ENCODE measurements around the gene HSPD1. TPM values are rescaled to one million over a fixed set of nuclear protein-coding genes. Genes with fewer than 3 reads are reported as not detected.
"Not testable (repeated sequence)": the region's sequence is repeated elsewhere in the genome, so short reads cannot be mapped to it uniquely, and the experiment has no call there.

Gene HSPD1
- total and polyA plus RNA-seq, 12 donors, result 83.5 to 176 (median 135) TPM

- H3K27ac ChIP-seq, result peak within 1 kb of the TSS; percentile 83 to 100 (median 98)
- H3K27me3 ChIP-seq, result no peaks in the 10 kb centered on the region
- TF ChIP-seq CTCF (IDR thresholded peaks at IDR 0.05), result peak; percentile 4 to 70 (median 42)
- ATAC-seq (peak; percentile 97 to 99 (median 98)), DNase-seq (peak; percentile 99)
- intact Hi-C loops (cut with DNase I), result loop anchor here in 7 of 10 donors (1.0 to 5.0 kb wide), 4 partner anchors 18 to 46 kb away; partner anchors contain the start of genes SF3B1 (in 7 of the 7) and HSPD1 (in 3 of the 7)
- 0% methylated on average over 70 of the region's 70 CpGs for WGBS, 2 donors
- no peaks in the 10 kb centered on the region for H3K9me3 ChIP-seq
- H3K36me3 ChIP-seq, result no peaks in the 10 kb centered on the region
- H3K4me1 ChIP-seq, result peaks cover 0 to 42% (median 20%) of the 10 kb centered on the region in 9 donors
- H3K4me3 ChIP-seq, result peak within 1 kb of the TSS; percentile 52 to 92 (median 74)
These were observed 46.3 kb downstream of the HSPD1 start, which contains the start of gene COQ10B for GRCh38 chr2:197453123-197453913. Gene COQ10B (plus strand): TSS chr2:197453552. CDS start chr2:197453561, 9 bp downstream.

- peak overlapping the region; percentile 75 to 100 (median 98) for H3K27ac ChIP-seq
- DNase-seq, result no peak
- no peaks in the 10 kb centered on the region for H3K27me3 ChIP-seq
- no peaks in the 10 kb centered on the region for H3K9me3 ChIP-seq
- H3K4me3 ChIP-seq, result peak overlapping the region; percentile 52 to 92 (median 74)
- H3K36me3 ChIP-seq, result no peaks in the 10 kb centered on the region
- TF ChIP-seq CTCF (IDR thresholded peaks at IDR 0.05), result no peak
- ATAC-seq, result peak in 2 of 8 donors; percentile 36 to 44
- WGBS, 2 donors, result 2 to 3% methylated on average over 11 of the region's 11 CpGs
- H3K4me1 ChIP-seq, result peaks cover 0 to 36% (median 20%) of the 10 kb centered on the region in 9 donors
- intact Hi-C loops (cut with DNase I), result loop anchor here in 7 of 10 donors (1.0 to 5.0 kb wide), 4 partner anchors 17 to 47 kb away; partner anchors contain the start of genes SF3B1 (in 7 of the 7) and HSPD1 (in 3 of the 7)
These were observed 46.9 kb downstream of the HSPD1 start for GRCh38 chr2:197452754-197453122.

- H3K27me3 ChIP-seq, ATAC-seq, H3K27ac ChIP-seq, H3K4me3 ChIP-seq, H3K9me3 ChIP-seq, DNase-seq, H3K36me3 ChIP-seq: not testable (repeated sequence)
- 85 to 89% methylated on average over 6 of the region's 6 CpGs for WGBS, 2 donors
- intact Hi-C loops (cut with DNase I), result loop anchor here in 1 of 10 donors (5.0 kb wide), 1 partner anchor 46 kb away; the partner anchor contains the start of gene HSPD1
- peaks cover 0 to 25% (median 20%) of the 10 kb centered on the region in 9 donors for H3K4me1 ChIP-seq
These were observed 48.7 kb downstream of the HSPD1 start for GRCh38 chr2:197450935-197451358.

- Histone ChIP-seq H3K9me3 (no peaks in the 10 kb centered on the region), H3K27me3 (no peaks in the 10 kb centered on the region), H3K36me3 (no peaks in the 10 kb centered on the region), H3K27ac (no peak overlapping the region), H3K4me3 (no peak overlapping the region), H3K4me1 (peaks cover 0 to 20% (median 18%) of the 10 kb centered on the region in 9 donors)
- DNase-seq (peak in 1 of 2 donors; percentile 26), ATAC-seq (no peak)
- no peak for TF ChIP-seq CTCF (IDR thresholded peaks at IDR 0.05)
- 85 to 87% methylated on average over 24 to 25 of the region's 25 CpGs for WGBS, 2 donors
- intact Hi-C loops (cut with DNase I), result loop anchor here in 1 of 10 donors (5.0 kb wide), 1 partner anchor 47 kb away; the partner anchor contains the start of gene HSPD1
These were observed 49.2 kb downstream of the HSPD1 start for GRCh38 chr2:197450465-197450864.
